Muscle of leg (tissue), 11 donors: ENCODE results near the gene PPRC1. TPM values are rescaled to one million over a fixed set of nuclear protein-coding genes. Genes with fewer than 3 reads are reported as not detected.
"Not testable (repeated sequence)": the region's sequence is repeated elsewhere in the genome, so short reads cannot be mapped to it uniquely, and the experiment has no call there.

ENCODE experiments used
- DNase-seq: peaks from one replicate; pipeline ENCODE4 v3.0.0; 2013
- H3K27ac ChIP-seq: one replicate; pipeline ENCODE4 v1.5.1; 2013; ENCODE audit warnings: mild to moderate bottlenecking, low read length, control low read depth
- H3K27me3 ChIP-seq: one replicate; pipeline ENCODE4 v1.6.1; 2013; ENCODE audit warnings: low read length; ENCODE audit not compliant: control insufficient read depth, insufficient read depth
- H3K36me3 ChIP-seq: one replicate; pipeline ENCODE4 v1.6.1; 2013; ENCODE audit warnings: low read length; ENCODE audit not compliant: control insufficient read depth, insufficient read depth
- H3K4me1 ChIP-seq: one replicate; pipeline ENCODE4 v1.6.1; 2013; ENCODE audit warnings: low read length; ENCODE audit not compliant: control insufficient read depth, insufficient read depth
- H3K4me3 ChIP-seq: one replicate; pipeline ENCODE4 v1.5.1; 2013; ENCODE audit warnings: low read length, control low read depth
- H3K9me3 ChIP-seq: replicated peaks from 2 replicates; pipeline ENCODE4 v1.6.1; 2013; ENCODE audit warnings: low read depth, low read length; ENCODE audit not compliant: control insufficient read depth
- WGBS: methylation state at CpG from one replicate; pipeline ENCODE4 v1.1.5; 2013; ENCODE audit warnings: missing lambda C conversion rate; ENCODE audit not compliant: insufficient coverage; 5-methylcytosine and 5-hydroxymethylcytosine counted together
- polyA plus RNA-seq, 8 donors: library from polyadenylated mRNA; unstranded; fragments of 120-200 nt; gene quantifications; one replicate each; pipeline versions ENCODE4 v1.2.1 to v1.2.3, GENCODE V29; 2013; ENCODE audit warnings: inconsistent platforms in 1 of 8, low replicate concordance in 1 of 8; ENCODE audit not compliant: insufficient read length in 8 of 8, insufficient read depth in 1 of 8
- total RNA-seq: library from RNA; stranded (reverse); fragments of 120-200 nt; gene quantifications from one replicate; pipeline ENCODE4 v1.2.4, GENCODE V29; 2013

The PPRC1 gene
- total and polyA plus RNA-seq, 9 donors = 12.9 to 39.1 (median 31.0) TPM

GRCh38 chr10:102188298-102188940 lies 55.6 kb downstream of the PPRC1 start:
- Histone ChIP-seq H3K27me3 (no peaks in the 10 kb centered on the region), H3K4me1 (no peaks in the 10 kb centered on the region), H3K27ac (no peak overlapping the region), H3K4me3 (no peak overlapping the region), H3K9me3 (peaks cover 9% of the 10 kb centered on the region), H3K36me3 (no peaks in the 10 kb centered on the region)
- DNase-seq = no peak
- 50% methylated on average over 2 of the region's 3 CpGs for WGBS

DNA sequence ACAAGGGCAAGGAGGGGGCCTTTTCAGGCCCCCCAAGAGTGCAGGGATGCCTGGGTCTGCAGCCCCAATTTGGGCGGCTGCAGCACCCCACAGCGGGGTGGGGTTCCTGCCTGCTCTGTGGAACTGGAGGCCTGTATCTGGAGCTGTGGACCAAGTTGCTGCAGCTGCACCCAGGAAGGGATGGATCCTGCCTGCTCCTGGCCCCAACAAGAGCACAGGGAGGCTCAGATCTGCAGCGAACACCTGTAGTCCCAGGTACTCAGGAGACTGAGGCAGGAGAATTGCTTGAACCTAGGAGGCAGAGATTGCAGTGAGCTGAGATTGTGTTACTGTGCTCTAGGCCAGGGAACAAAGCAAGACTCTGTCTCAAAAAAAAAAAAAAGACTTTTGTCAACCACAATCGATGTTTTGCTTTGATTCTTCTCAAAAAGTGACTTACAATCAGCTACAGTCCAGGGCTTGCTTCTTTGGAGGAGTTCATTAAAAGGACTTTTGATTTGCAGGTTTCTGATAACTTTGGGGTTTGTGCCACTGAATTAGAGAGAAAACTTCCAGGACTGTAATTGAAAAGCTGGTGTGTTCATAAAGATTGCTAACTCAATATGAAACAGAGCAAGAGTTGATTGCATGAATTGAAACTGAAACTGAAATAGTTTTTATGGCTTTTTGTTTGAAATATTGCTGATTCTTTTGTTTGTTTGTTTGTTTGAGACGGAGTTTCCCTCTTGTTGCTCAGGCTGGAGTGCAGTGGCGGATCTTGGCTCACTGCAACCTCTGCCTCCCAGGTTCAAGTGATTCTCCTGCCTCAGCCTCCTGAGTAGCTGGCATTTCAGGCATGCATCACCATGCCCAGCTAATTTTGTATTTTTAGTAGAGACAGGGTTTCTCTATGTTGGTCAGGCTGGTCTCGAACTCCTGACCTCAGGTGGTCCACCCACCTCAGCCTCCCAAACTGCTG lies 56.4 kb downstream of the PPRC1 start:
- not testable (repeated sequence) for H3K4me3 ChIP-seq, H3K27me3 ChIP-seq, H3K27ac ChIP-seq, H3K9me3 ChIP-seq, DNase-seq, H3K4me1 ChIP-seq, H3K36me3 ChIP-seq
- WGBS = 82% methylated on average over 3 of the region's 7 CpGs

GRCh38 chr10:102191956-102192355 lies 59.1 kb downstream of the PPRC1 start:
- DNase-seq = no peak
- no peak overlapping the region for H3K27ac ChIP-seq
- no peaks in the 10 kb centered on the region for H3K4me1 ChIP-seq
- peaks cover 7% of the 10 kb centered on the region for H3K9me3 ChIP-seq
- no peak overlapping the region for H3K4me3 ChIP-seq
- H3K27me3 ChIP-seq = no peaks in the 10 kb centered on the region
- no peaks in the 10 kb centered on the region for H3K36me3 ChIP-seq
- 83% methylated on average over 2 of the region's 7 CpGs for WGBS

DNA sequence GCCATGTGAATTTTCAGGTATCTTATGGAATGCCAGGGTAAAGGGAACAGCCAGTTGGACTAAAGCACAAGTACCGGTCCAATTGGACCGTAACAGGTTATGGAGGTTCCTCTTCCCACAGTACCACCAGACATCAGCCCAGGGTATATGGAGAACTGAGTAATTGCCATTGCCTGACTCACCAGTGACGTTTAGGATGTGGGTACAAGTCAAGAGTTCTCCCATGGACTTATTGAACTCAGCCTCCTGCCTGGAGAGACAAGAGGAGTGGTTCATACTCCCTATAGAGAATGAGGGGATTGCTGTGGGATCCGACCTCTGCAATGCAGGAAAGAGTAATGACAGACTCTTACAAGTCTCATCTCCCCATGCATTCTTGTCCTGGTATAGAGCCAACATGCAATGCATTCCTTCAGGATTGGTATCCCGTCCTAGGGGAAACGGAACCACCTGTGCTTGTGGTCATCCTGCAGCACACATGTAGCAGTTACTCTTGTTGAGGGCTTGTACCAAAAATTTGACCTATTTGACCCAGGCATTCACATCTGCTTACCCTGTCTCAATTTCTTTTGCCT lies 62.5 kb downstream of the PPRC1 start:
- Histone ChIP-seq H3K4me3 (no peak overlapping the region), H3K36me3 (no peaks in the 10 kb centered on the region), H3K27ac (no peak overlapping the region), H3K27me3 (no peaks in the 10 kb centered on the region), H3K4me1 (no peaks in the 10 kb centered on the region), H3K9me3 (peaks cover 7% of the 10 kb centered on the region)
- WGBS = 69% methylated on average over 2 of the region's 6 CpGs
- DNase-seq = no peak

GRCh38 chr10:102196893-102197292 lies 64.1 kb downstream of the PPRC1 start:
- no peak for DNase-seq
- no CpG with 5 or more reads among the region's 2 CpGs for WGBS
- Histone ChIP-seq H3K27me3 (no peaks in the 10 kb centered on the region), H3K36me3 (no peaks in the 10 kb centered on the region), H3K4me1 (no peaks in the 10 kb centered on the region), H3K9me3 (peaks cover 7% of the 10 kb centered on the region), H3K27ac (no peak overlapping the region), H3K4me3 (no peak overlapping the region)

- H3K36me3 ChIP-seq = no peaks in the 10 kb centered on the region
- no peak overlapping the region for H3K4me3 ChIP-seq
- H3K27me3 ChIP-seq = no peaks in the 10 kb centered on the region
- peaks cover 4% of the 10 kb centered on the region for H3K9me3 ChIP-seq
- no peak for DNase-seq
- WGBS = no CpG with 5 or more reads among the region's 2 CpGs
- no peak overlapping the region for H3K27ac ChIP-seq
- no peaks in the 10 kb centered on the region for H3K4me1 ChIP-seq
Measured at GRCh38 chr10:102198027-102198426, 65.2 kb downstream of the PPRC1 start.

Other genes with a start within 250 kb of the PPRC1 start
- gene ARMH3, start 76.9 kb upstream of the PPRC1 start, total RNA-seq = 7.1 TPM
- gene ARMH3, start 76.9 kb upstream of the PPRC1 start, polyA plus RNA-seq = 10 to 100 TPM; 11.9 to 17.0 (median 12.9) TPM
- 10.1 TPM for gene HPS6, start 67.7 kb upstream of the PPRC1 start, total RNA-seq
- gene HPS6, start 67.7 kb upstream of the PPRC1 start, polyA plus RNA-seq = 10 to 100 TPM in 4 of 8 donors, 1 to 10 TPM in 4; 9.7 to 11.2 (median 10.0) TPM
- 48.3 TPM for gene LDB1, start 12.7 kb upstream of the PPRC1 start, total RNA-seq
- gene LDB1, start 12.7 kb upstream of the PPRC1 start, polyA plus RNA-seq = 10 to 100 TPM; 60.5 to 83.0 (median 78.6) TPM
- 34.5 TPM for gene NOLC1, start 19.3 kb downstream of the PPRC1 start, total RNA-seq
- gene NOLC1, start 19.3 kb downstream of the PPRC1 start, polyA plus RNA-seq = 10 to 100 TPM; 56.8 to 78.2 (median 68.1) TPM
- 0.35 TPM for gene ELOVL3, start 93.3 kb downstream of the PPRC1 start, total RNA-seq
- gene ELOVL3, start 93.3 kb downstream of the PPRC1 start, polyA plus RNA-seq = 1 to 10 TPM in 1 of 8 donors, under 1 TPM in 7; 0.46 to 1.1 (median 0.60) TPM
- 12.5 TPM for gene PITX3, start 108.5 kb downstream of the PPRC1 start, total RNA-seq
- 10 to 100 TPM; 15.8 to 27.1 (median 19.5) TPM for gene PITX3, start 108.5 kb downstream of the PPRC1 start, polyA plus RNA-seq
- 27.2 TPM for gene GBF1, start 112.5 kb downstream of the PPRC1 start, total RNA-seq
- 10 to 100 TPM; 40.8 to 54.6 (median 46.1) TPM for gene GBF1, start 112.5 kb downstream of the PPRC1 start, polyA plus RNA-seq